ENCODE measurements around the gene COG1.

DNA sequence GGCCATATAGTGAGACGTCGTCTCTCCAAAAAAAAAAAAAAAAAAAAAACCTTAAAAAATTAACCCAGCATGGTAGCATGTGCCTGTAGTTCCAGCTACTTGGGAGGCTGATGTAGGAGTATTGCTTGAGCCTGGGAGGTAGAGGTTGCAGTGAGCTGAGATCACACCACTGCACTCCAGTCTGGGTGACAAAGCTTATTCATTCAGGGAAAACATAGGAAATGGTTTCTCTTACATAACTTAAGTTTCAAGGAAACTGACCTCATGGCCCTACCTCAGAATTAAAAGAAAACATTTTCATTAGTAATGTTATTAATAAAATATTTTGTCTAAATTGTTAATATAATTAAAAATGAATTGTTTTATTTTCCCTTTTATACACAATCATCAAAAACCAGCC, 31.4 kb downstream of the COG1 start:
- TF ChIP-seq, protein P1, sequence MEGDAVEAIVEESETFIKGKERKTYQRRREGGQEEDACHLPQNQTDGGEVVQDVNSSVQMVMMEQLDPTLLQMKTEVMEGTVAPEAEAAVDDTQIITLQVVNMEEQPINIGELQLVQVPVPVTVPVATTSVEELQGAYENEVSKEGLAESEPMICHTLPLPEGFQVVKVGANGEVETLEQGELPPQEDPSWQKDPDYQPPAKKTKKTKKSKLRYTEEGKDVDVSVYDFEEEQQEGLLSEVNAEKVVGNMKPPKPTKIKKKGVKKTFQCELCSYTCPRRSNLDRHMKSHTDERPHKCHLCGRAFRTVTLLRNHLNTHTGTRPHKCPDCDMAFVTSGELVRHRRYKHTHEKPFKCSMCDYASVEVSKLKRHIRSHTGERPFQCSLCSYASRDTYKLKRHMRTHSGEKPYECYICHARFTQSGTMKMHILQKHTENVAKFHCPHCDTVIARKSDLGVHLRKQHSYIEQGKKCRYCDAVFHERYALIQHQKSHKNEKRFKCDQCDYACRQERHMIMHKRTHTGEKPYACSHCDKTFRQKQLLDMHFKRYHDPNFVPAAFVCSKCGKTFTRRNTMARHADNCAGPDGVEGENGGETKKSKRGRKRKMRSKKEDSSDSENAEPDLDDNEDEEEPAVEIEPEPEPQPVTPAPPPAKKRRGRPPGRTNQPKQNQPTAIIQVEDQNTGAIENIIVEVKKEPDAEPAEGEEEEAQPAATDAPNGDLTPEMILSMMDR (conservative IDR thresholded peaks at IDR 0.05; ENCODE audit: low read length) = no peak
- TF ChIP-seq EZH2phosphoT487 (IDR thresholded peaks at IDR 0.05; ENCODE audit: borderline replicate concordance, low read depth, low read length) = no peak
